ENCODE data around the gene TBX1.

Gene TBX1

DNA sequence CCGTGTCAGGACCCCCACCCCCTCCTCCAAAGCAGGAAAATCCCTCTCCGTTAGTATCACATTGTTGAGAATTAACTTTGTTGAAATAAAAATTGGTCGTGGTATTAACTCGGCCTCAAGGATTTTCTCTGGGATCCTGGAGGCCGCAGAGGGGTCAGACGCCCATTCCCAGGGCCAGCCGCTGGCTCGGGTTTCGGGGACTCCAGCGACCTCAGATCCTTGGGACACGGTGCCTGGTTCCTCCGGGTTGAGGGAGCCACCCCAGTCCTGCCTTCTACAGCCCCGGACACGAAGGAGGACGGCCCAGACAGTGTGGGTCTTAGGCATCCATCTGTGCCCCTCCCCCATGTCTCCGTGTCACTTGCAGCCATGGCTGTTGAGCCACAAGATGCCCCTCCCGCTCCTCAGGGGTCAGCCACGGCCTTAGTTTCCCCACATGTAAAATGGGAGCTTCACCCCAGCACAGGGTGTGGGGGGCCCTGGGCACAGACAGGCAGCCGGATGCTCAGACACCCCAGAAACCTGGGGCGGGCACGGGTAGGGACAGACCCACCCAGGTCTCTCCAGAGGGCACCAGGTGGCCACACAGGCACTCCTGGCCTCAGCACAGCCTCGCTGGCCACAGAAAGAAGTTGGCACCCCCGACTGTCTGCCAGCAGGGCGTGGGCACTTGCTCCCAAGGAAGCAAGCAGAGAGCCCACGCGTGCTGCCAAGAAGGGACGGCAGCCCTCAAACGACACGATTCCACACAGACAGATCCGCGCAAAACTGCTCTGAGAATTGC, 21.7 kb upstream of the TBX1 start:
- DNase-seq, result no peak

- no peak for DNase-seq
These were observed 21.1 kb upstream of the TBX1 start for GRCh38 chr22:19739448-19739895.

GRCh38 chr22:19739911-19740449, 20.6 kb upstream of the TBX1 start:
- DNase-seq, result no peak

DNA sequence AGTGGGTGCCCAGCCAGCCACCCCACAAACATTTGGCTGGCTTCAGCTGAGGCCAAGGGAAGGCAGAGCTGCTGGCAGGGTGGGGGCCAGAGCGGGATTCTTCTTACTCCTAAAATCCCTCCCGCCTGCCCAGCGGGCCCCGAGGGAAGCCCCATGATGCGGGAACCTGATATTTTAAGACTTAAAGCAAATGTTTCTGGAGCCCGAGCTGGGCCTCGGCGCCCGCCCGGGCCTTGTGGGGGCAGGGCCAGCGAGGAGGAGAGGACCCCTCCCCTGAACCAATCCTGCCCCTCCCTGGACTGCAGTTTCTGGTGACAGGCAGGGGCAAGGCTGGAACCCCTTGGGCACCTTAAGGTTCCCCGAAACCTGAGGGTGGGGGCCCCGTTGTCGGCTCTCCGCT, 20.0 kb upstream of the TBX1 start:
- no peak for DNase-seq

- DNase-seq, result no peak
These were observed 19.5 kb upstream of the TBX1 start for GRCh38 chr22:19741053-19741452.

- no peak for DNase-seq
These were observed 18.2 kb upstream of the TBX1 start for GRCh38 chr22:19742160-19743066.

DNA sequence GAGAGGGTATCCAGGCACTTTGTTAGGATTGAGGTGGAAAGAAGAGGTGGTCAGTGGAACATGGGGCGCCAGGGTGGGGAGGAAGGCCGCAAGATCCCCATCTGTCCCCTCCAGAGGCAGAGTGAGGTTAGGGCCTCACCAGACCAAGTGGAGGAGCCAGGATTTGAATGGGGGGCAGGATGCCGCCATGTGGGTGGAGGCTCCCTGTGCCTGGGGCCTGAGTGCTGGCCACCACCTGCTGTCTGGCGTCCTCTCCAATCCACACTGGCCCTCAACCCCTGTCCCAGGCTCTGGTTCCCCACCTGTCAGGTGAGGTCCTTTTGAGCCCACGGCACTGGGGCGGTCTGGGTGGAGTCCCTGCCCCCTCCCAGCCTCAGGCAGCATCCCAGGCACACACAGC, 17.5 kb upstream of the TBX1 start:
- no peak for DNase-seq

GRCh38 chr22:19743651-19744050, 16.9 kb upstream of the TBX1 start:
- no peak for DNase-seq

DNA sequence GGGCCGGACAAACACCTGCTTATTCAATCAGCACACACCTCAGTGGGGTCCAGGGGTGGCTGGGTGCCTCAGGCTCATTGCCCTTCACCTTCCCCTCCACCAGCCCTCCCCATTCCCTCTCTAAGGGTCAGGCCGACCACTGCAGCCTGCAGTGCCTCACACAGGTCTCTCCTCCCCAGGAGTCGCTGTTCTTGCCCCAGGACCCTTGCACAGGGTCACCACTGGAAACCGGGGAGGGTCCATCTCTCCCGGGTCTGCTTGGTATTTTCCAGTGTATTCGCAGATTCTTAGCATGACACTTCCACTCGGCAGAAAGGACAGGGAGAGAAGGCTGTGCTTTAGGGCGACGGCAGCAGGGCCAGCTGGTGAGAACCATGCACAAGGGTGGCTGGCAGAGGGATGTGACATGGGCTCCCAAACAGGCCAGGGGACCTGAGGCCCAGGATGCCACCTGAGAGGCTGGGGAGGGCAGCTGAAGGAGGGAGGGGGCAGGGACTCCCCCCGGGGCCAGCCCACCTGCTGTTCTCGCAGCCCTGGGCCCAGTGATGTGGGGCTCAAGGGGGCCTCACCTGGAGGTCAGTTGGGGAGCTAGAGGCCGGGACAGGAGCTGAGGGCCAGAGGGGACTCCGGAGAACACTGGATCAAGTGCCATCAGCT, 16.1 kb upstream of the TBX1 start:
- DNase-seq, result no peak

GRCh38 chr22:19745155-19746101, 15.2 kb upstream of the TBX1 start:
- no peak for DNase-seq

DNA sequence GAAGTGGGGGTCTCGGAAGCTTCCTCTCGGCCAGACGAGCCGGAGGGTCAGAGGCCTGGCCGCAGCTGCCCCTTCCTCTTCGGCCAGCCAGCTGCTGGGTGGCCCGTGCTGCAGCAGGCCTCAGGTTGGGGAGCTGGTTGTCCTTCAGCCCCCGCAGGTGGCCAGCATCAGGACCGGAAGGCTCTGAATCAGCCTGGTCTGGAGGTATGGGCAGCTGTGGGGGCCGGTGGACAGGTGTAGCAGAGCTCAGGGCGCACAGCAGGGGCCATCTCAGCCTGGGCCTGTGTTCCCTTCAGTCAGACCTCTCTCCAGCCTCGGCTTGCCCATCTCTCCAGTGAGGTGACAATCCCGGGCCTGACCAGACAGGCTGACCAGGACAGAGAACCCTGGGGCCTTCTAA, 13.9 kb upstream of the TBX1 start:
- no peak for DNase-seq

DNA sequence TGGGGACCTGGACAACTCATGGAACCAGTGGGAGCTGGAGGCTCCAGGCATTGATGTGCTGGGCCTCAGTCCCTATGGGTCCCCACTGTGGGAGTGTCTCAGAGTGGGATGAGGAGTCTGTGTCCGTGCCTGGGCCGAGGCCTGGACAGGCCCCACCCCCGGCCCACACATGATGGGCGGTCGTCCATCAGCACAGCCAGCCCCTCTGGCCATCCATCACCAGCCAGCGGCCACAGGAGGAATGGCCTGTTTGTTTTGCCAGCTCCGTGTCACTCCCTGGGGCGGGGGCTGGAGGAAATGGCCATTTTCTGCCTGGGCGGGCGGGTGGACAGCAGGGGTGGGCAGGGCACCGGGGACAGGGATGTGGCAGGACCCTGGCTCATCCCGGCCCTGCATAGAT, 13.0 kb upstream of the TBX1 start:
- DNase-seq, result no peak

DNA sequence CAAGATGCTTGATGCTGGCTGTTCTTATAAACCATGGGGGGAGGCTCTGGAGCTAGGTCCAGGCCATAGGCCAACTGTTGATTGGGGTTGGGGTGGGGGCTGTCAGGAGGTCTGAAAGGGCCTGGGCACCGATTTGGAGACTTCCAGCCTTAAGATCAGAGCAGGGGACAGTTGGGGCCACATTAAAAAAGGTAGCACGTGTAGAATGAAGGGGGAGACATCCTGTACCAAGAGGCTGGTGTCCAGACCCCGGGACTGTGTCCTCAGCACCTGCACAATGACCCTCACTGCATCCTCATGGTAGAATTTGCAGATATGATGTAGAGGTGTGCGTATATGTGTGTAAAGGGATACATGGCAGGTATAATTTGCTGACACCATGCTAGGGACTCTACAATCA, 12.4 kb upstream of the TBX1 start:
- DNase-seq, result no peak

GRCh38 chr22:19748991-19749664, 11.4 kb upstream of the TBX1 start:
- DNase-seq, result no peak

- DNase-seq, result no peak
These were observed 10.7 kb upstream of the TBX1 start for GRCh38 chr22:19749876-19750275.

- no peak for DNase-seq
These were observed 9.8 kb upstream of the TBX1 start for GRCh38 chr22:19750507-19751490.

- DNase-seq, result no peak
These were observed 8.9 kb upstream of the TBX1 start for GRCh38 chr22:19751497-19752245.

DNA sequence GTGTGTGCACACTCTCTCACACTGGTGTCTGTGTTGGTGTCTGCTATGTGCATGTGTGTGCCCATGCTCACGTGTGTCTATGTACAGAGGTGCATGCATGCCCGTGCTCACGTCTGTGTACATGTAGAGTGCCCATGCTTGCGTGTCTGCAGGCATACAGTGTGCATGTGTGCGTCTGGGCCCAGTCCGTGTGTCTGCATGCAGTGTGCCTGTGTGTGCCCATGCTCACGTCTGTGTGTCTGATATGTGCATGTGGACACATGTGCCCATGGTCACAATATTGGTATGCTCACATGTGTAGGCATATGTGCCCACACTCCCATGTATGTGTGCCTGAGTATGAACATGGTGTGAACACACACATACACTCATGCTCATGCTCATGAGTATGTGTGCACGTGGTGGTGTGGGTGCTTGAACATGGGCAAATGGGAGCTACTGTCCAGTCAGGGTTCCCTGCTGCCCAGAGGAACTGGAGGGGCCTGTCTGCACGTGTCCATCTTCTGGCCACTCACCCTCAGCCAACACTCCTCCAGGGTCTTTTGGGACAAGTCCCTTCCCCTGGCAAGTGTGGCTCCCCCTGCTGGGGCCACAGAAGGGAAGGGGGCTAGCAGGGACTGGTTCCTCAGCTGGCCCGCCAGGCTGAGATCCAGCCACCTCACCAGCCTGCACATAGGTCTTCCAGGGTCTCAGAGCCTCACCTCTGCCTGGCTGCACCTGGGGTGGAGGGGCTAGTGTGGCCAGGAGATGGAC, 7.3 kb upstream of the TBX1 start:
- no peak for DNase-seq

Data from CD4-positive, alpha-beta T cell treated with Interleukin-17A for 1 hour (primary cell).